HEK293T (cell line): ENCODE results near the gene NAAA.

ENCODE experiments used
- BHLHE40 ChIP-seq: fragments of 450-650 bp; IDR thresholded peaks from 2 replicates; pipeline ENCODE4 v1.6.1; 2016; ENCODE audit warnings: mild to moderate bottlenecking, moderate library complexity, borderline replicate concordance
- ELF4 ChIP-seq: fragments of 450-650 bp; IDR thresholded peaks from 2 replicates; pipeline ENCODE4 v1.6.1; 2017; ENCODE audit warnings: antibody characterized with exemption
- FOXA1 ChIP-seq: fragments of 450-650 bp; IDR thresholded peaks from 2 replicates; pipeline ENCODE4 v1.6.1; 2016; ENCODE audit warnings: mild to moderate bottlenecking
- FOXK2 ChIP-seq: fragments of 450-650 bp; IDR thresholded peaks from 2 replicates; pipeline ENCODE4 v1.6.1; 2016; ENCODE audit warnings: mild to moderate bottlenecking
- FOXM1 ChIP-seq: fragments of 450-650 bp; IDR thresholded peaks from 2 replicates; pipeline ENCODE4 v1.6.1; 2017; ENCODE audit warnings: mild to moderate bottlenecking, borderline replicate concordance
- HDGF ChIP-seq: fragments of 450-650 bp; IDR thresholded peaks from 2 replicates; pipeline ENCODE4 v1.6.1; 2017; ENCODE audit warnings: antibody characterized with exemption, borderline replicate concordance
- LEF1 ChIP-seq: fragments of 450-650 bp; IDR thresholded peaks from 2 replicates; pipeline ENCODE4 v1.6.1; 2017; ENCODE audit warnings: mild to moderate bottlenecking, borderline replicate concordance
- PKNOX1 ChIP-seq: fragments of 450-650 bp; IDR thresholded peaks from 2 replicates; pipeline ENCODE4 v1.6.1; 2016
- SP1 ChIP-seq: fragments of 450-650 bp; IDR thresholded peaks from 2 replicates; pipeline ENCODE4 v1.6.1; 2017
- SUZ12 ChIP-seq: fragments of 450-650 bp; IDR thresholded peaks from 2 replicates; pipeline ENCODE4 v1.6.1; 2016; ENCODE audit warnings: mild to moderate bottlenecking
- ZNF384 ChIP-seq: fragments of 450-650 bp; IDR thresholded peaks from 2 replicates; pipeline ENCODE4 v1.6.1; 2016

- no peak for TF ChIP-seq BHLHE40
- no peak for TF ChIP-seq LEF1
- TF ChIP-seq PKNOX1 = no peak
- TF ChIP-seq ELF4 = no peak
- TF ChIP-seq FOXK2 = no peak
- no peak for TF ChIP-seq ZNF384
- TF ChIP-seq FOXM1 = no peak
- no peak for TF ChIP-seq SP1
- no peak for TF ChIP-seq FOXA1
- TF ChIP-seq SUZ12 = no peak
- TF ChIP-seq HDGF = no peak
Observed at GRCh38 chr4:75921910-75922309, 18.9 kb downstream of the NAAA start.
